Uterus (tissue), 4 donors: Measurements from ENCODE around the gene RPP30. TPM values are rescaled to one million over a fixed set of nuclear protein-coding genes. Genes with fewer than 3 reads are reported as not detected.

Source experiments
- DNase-seq, 2 donors: peaks; one replicate each; pipeline ENCODE4 v3.0.0-alpha.2; 2019 to 2020
- H3K27ac ChIP-seq, 2 donors: fragments of 200-600 bp; sonication (generic); 1 replicate in 1 of 2; 2 replicates in 1 of 2; pipeline ENCODE4 v1.5.1; 2016 to 2018
- H3K27me3 ChIP-seq, 2 donors: fragments of 200-600 bp; sonication (generic); one replicate each; pipeline ENCODE4 v1.5.1; 2018 to 2019; ENCODE audit warnings: control low read depth in 1 of 2
- H3K36me3 ChIP-seq, 2 donors: fragments of 200-600 bp; sonication (generic); one replicate each; pipeline ENCODE4 v1.5.1; 2019; ENCODE audit warnings: control low read depth in 1 of 2
- H3K4me1 ChIP-seq, 2 donors: fragments of 200-600 bp; sonication (generic); one replicate each; pipeline ENCODE4 v1.5.1; 2018 to 2019; ENCODE audit warnings: control low read depth in 1 of 2
- H3K4me3 ChIP-seq, 2 donors: fragments of 200-600 bp; sonication (generic); 1 replicate in 1 of 2; 2 replicates in 1 of 2; pipeline ENCODE4 v1.5.1; 2018 to 2019; ENCODE audit warnings: mild to moderate bottlenecking in 1 of 2
- H3K9me3 ChIP-seq, 2 donors: fragments of 200-600 bp; sonication (generic); one replicate each; pipeline ENCODE4 v1.5.1; 2019; ENCODE audit warnings: control low read depth in 1 of 2
- CTCF ChIP-seq, 4 experiments: fragments of 200-600 bp in 2 of 4; fragments of 450-650 bp in 2 of 4; sonication (generic) in 2 of 4; IDR thresholded peaks; one replicate each; pipeline ENCODE4 v1.5.1; 2016 to 2019; ENCODE audit warnings: antibody characterized with exemption in 4 of 4, mild to moderate bottlenecking in 2 of 4, moderate library complexity in 1 of 4
- POLR2A ChIP-seq, 2 donors: fragments of 450-650 bp; IDR thresholded peaks; one replicate each; pipeline ENCODE4 v1.6.1; 2016; ENCODE audit warnings: antibody characterized with exemption in 2 of 2, mild to moderate bottlenecking in 1 of 2, moderate library complexity in 1 of 2
- intact Hi-C: fragments of 100-400 bp; cut with DNase I; formaldehyde crosslinking; loops from one replicate; pipeline ENCODE4 v1.15.1; 2023; ENCODE audit warnings: low total_unique reads
- total RNA-seq, 4 donors: library from RNA; depleted of rRNA in 3 of 4; stranded (reverse); fragments of >200 nt in 3 of 4; gene quantifications; one replicate each; pipeline versions ENCODE4 v1.1.0 to v1.2.4, GENCODE V29; 2014 to 2023
- donor health status: DM: yes; HTN: yes; CAD: no.

RPP30 gene
- 10 to 100 TPM; 10.9 to 61.1 (median 32.0) TPM for total RNA-seq

GRCh38 chr10:90871766-90872647, at the start of gene RPP30:
RPP30 (plus strand) TSS chr10:90871974; CDS start chr10:90871987, 13 bp downstream.
- peak within 1 kb of the TSS; percentile 71 to 82 for H3K27ac ChIP-seq
- peak within 1 kb of the TSS; percentile 77 to 95 for H3K4me3 ChIP-seq
- no peaks in the 10 kb centered on the region for H3K27me3 ChIP-seq
- intact Hi-C loops, result no loop called here
- TF ChIP-seq CTCF (IDR thresholded peaks at IDR 0.05) (peak in 2 of 4 experiments; percentile 16 to 30), POLR2A (IDR thresholded peaks at IDR 0.05) (peak in 1 of 2 donors; percentile 60)
- H3K4me1 ChIP-seq, result peaks cover 6 to 7% of the 10 kb centered on the region in 2 donors
- peak; percentile 76 to 81 for DNase-seq
- H3K36me3 ChIP-seq, result no peaks in the 10 kb centered on the region
- peaks cover 0 to 4% of the 10 kb centered on the region in 2 donors for H3K9me3 ChIP-seq

DNA sequence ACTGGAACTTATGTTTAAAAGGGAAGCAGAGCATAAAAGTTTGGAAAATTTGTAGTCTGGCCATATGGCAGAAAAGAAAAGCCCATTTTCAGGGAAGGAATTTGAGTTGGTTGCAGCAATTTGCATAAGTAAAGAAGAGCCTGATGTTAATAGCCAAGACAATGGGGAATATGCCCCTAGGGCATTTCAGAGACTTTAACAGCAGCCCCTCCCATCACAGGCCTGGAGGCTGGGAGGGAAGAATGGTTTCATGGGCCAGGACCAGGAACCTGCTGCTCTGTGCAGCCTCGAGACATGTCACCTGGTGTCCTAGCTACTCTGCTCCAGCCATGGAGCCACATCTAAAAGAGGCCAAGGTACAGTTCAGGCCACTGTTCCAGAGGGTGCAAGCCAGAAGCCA, 49.3 kb upstream of the RPP30 start:
- Histone ChIP-seq H3K27ac (no peak overlapping the region), H3K4me1 (no peaks in the 10 kb centered on the region), H3K9me3 (no peaks in the 10 kb centered on the region), H3K4me3 (no peak overlapping the region), H3K36me3 (no peaks in the 10 kb centered on the region), H3K27me3 (no peaks in the 10 kb centered on the region)
- TF ChIP-seq POLR2A (IDR thresholded peaks at IDR 0.05), result no peak
- no peak for TF ChIP-seq CTCF (IDR thresholded peaks at IDR 0.05)
- DNase-seq, result no peak
- intact Hi-C loops, result no loop called here

DNA sequence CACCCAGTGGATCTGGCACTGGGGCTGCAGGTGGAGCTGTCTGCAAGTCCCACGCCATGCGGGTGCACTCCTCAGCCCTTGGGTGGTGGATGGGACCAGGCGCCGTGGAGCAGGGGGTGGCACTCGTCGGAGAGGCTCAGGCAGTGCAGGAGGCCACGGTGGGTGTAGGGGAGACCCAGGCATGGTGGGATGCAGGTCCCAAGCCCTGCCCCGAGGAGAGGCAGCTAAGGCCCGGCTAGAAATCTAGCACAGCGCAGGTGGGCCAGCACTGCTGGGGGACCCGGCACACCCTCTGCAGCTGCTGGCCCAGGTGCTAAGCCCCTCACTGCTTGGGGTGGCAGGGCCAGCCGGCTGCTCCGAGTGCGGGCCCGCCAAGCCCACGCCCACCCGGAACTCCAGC, 39.7 kb upstream of the RPP30 start:
- intact Hi-C loops, result no loop called here

GRCh38 chr10:90834326-90834725, 37.4 kb upstream of the RPP30 start:
- H3K27ac ChIP-seq, result no peak overlapping the region
- no peak for DNase-seq
- no peak overlapping the region for H3K4me3 ChIP-seq
- H3K36me3 ChIP-seq, result no peaks in the 10 kb centered on the region
- no peaks in the 10 kb centered on the region for H3K27me3 ChIP-seq
- intact Hi-C loops, result no loop called here
- no peaks in the 10 kb centered on the region for H3K9me3 ChIP-seq
- no peak for TF ChIP-seq CTCF (IDR thresholded peaks at IDR 0.05)
- no peak for TF ChIP-seq POLR2A (IDR thresholded peaks at IDR 0.05)
- H3K4me1 ChIP-seq, result no peaks in the 10 kb centered on the region

More for the DNA sequence above, 39.7 kb upstream of the RPP30 start:
- H3K27ac ChIP-seq, result no peak overlapping the region
- no peak for DNase-seq
- H3K4me3 ChIP-seq, result no peak overlapping the region
- H3K9me3 ChIP-seq, result no peaks in the 10 kb centered on the region
- H3K36me3 ChIP-seq, result no peaks in the 10 kb centered on the region
- H3K4me1 ChIP-seq, result no peaks in the 10 kb centered on the region
- TF ChIP-seq CTCF (IDR thresholded peaks at IDR 0.05) (no peak), POLR2A (IDR thresholded peaks at IDR 0.05) (no peak)
- H3K27me3 ChIP-seq, result no peaks in the 10 kb centered on the region

- TF ChIP-seq POLR2A (IDR thresholded peaks at IDR 0.05) (no peak), CTCF (IDR thresholded peaks at IDR 0.05) (no peak)
- no peaks in the 10 kb centered on the region for H3K36me3 ChIP-seq
- H3K4me1 ChIP-seq, result no peaks in the 10 kb centered on the region
- H3K27ac ChIP-seq, result no peak overlapping the region
- H3K9me3 ChIP-seq, result no peaks in the 10 kb centered on the region
- DNase-seq, result no peak
- intact Hi-C loops, result no loop called here
- no peaks in the 10 kb centered on the region for H3K27me3 ChIP-seq
- H3K4me3 ChIP-seq, result no peak overlapping the region
These were observed 34.3 kb upstream of the RPP30 start for GRCh38 chr10:90837486-90837885.
